Liver (tissue), 3 donors: ENCODE data around the gene EIF5B.

Experiments
- JUND ChIP-seq, 2 donors: IDR thresholded peaks; 2 replicates each; pipeline ENCODE4 v1.6.1; 2016; ENCODE audit warnings: antibody characterized with exemption in 2 of 2
- REST ChIP-seq: IDR thresholded peaks from 2 replicates; pipeline ENCODE4 v1.6.1; 2016; ENCODE audit warnings: antibody characterized with exemption, mild to moderate bottlenecking
- TF ChIP-seq, protein P1 (sequence below): fragments of 150-350 bp; IDR thresholded peaks from 2 replicates; pipeline ENCODE4 v1.5.1; 2017; ENCODE audit warnings: improper control_type of control experiment, low read depth, low read length; ENCODE audit not compliant: missing input control
- donor health status: healthy.
- donor health status: healthy.

GRCh38 chr2:99404039-99404796 lies 67.0 kb downstream of the EIF5B start:
- TF ChIP-seq, protein P1, sequence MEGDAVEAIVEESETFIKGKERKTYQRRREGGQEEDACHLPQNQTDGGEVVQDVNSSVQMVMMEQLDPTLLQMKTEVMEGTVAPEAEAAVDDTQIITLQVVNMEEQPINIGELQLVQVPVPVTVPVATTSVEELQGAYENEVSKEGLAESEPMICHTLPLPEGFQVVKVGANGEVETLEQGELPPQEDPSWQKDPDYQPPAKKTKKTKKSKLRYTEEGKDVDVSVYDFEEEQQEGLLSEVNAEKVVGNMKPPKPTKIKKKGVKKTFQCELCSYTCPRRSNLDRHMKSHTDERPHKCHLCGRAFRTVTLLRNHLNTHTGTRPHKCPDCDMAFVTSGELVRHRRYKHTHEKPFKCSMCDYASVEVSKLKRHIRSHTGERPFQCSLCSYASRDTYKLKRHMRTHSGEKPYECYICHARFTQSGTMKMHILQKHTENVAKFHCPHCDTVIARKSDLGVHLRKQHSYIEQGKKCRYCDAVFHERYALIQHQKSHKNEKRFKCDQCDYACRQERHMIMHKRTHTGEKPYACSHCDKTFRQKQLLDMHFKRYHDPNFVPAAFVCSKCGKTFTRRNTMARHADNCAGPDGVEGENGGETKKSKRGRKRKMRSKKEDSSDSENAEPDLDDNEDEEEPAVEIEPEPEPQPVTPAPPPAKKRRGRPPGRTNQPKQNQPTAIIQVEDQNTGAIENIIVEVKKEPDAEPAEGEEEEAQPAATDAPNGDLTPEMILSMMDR, result no peak
- TF ChIP-seq JUND (IDR thresholded peaks at IDR 0.05) (no peak), REST (no peak)
